Measurements from ENCODE around the gene DPH1.
"Not testable (repeated sequence)": the region's sequence is repeated elsewhere in the genome, so short reads cannot be mapped to it uniquely, and the experiment has no call there.

Gene DPH1

GRCh38 chr17:2008332-2009126 is 21.4 kb upstream of the DPH1 start:
- DNase-seq (ENCODE audit: low read depth) = no peak

DNA sequence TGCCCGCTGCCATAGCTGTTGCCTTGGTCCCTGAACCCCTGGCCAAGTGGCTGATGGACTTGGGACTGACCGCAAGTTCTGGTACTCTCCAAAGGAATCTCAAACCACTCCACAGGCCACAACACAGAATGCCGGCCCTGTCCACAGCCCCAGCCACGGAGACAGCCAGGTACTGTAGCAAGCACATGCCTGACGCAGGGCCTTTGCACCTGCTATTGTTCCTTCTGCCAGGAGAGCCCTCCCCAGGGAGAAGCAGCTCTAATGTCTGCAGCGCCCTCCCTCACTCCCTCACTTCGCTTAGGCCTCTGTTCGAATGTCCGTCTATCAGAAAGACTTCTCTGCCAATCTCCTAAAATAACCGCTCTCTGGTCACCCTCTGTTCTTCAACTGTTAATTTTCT is 20.2 kb upstream of the DPH1 start:
- no peak for DNase-seq (ENCODE audit: low read depth)

- no peak for DNase-seq (ENCODE audit: low read depth)
Measured at GRCh38 chr17:2011411-2012371, 18.3 kb upstream of the DPH1 start.

- no peak for DNase-seq (ENCODE audit: low read depth)
Measured at GRCh38 chr17:2012499-2012898, 17.5 kb upstream of the DPH1 start.

GRCh38 chr17:2013220-2013993 is 16.5 kb upstream of the DPH1 start:
- DNase-seq (ENCODE audit: low read depth) = not testable (repeated sequence)

- DNase-seq (ENCODE audit: low read depth) = no peak
Measured at GRCh38 chr17:2013994-2014317, 16.0 kb upstream of the DPH1 start.

- no peak for DNase-seq (ENCODE audit: low read depth)
Measured at GRCh38 chr17:2015314-2015713, 14.6 kb upstream of the DPH1 start.

DNA sequence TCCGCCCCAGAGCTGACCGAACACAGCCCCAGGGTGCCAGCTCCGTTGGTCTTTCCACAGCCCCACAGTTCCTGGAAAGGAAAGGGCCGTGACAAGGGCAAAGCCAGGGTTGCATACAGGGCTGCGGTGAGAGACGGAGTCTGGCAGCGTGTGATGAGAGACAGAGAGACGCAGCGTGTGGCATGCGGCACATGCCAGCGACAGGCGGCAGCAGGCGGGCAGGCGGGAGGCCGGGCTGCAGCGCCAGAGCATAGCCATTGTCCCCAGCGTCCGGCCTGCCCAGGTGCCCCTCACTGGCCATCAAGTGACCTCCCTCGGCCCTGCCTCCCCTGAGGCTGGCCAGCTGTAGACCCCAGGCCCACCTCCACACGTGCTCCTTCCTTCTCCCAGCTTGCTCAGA is 13.5 kb upstream of the DPH1 start:
- DNase-seq (ENCODE audit: low read depth) = no peak

GRCh38 chr17:2017274-2017941 is 12.5 kb upstream of the DPH1 start:
- DNase-seq (ENCODE audit: low read depth) = no peak

GRCh38 chr17:2018716-2019510 is 11.0 kb upstream of the DPH1 start:
- no peak for DNase-seq (ENCODE audit: low read depth)

- DNase-seq (ENCODE audit: low read depth) = no peak
Measured at GRCh38 chr17:2019723-2020122, 10.2 kb upstream of the DPH1 start.

GRCh38 chr17:2020721-2021120 is 9.2 kb upstream of the DPH1 start:
- DNase-seq (ENCODE audit: low read depth) = no peak

DNA sequence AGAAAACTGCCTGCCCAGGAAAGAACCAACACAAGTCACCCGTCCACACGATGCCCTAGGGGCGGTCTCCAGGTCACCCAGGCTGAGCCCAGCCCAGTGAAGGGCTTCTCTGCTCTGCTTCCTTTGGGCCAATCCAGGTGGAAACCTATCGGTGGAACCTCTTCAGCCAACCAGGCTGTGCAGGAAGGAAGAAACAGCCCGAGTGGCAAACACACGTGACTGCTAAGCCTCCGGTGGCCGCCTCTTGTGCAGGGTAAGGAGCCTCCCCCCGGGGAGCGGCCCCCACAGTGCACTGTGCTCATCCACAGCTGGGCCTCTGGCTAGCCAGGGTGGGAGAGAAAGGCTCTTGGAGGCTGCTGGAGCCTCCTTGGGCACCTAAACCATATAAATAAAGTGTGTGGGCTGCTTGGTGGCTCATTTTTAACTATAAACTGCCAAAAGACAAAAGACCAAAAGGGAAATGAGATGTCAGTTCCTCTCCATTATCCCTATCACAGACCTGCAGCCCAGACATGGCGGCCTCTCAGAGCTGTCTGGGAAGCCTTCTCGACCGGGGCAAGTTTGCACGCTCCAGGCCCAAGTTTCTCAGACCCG is 7.2 kb upstream of the DPH1 start:
- DNase-seq (ENCODE audit: low read depth) = no peak

- no peak for DNase-seq (ENCODE audit: low read depth)
Measured at GRCh38 chr17:2023256-2023655, 6.7 kb upstream of the DPH1 start.

- DNase-seq (ENCODE audit: low read depth) = no peak
Measured at GRCh38 chr17:2023692-2024571, 6.0 kb upstream of the DPH1 start.

GRCh38 chr17:2024572-2025219 is 5.3 kb upstream of the DPH1 start:
- DNase-seq (ENCODE audit: low read depth) = no peak

DNA sequence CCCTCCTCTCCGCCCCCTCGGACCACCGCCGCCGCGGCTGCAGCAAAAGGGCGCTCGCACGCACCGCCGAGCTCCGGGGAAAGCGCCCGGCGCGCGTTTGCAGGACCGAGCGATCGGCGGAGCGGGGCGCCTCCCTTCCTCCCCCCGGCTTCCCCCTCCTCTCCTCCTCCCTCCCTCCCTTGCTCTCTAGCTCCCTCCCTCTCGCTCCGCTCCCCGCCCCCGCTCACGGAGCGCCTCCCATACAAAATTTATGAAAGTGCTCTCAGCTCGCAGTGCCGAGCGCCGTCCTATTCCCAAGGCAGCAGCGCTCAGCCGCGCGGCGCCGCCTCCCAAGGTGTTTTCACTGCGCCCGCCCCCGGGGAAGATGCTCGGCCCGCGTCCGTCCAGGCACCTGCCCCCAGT is 4.7 kb upstream of the DPH1 start, which contains the start of gene RTN4RL1:
Gene RTN4RL1, minus strand, starts transcription at position 115 of the 402 bp plus-strand sequence. CDS start 469 bp downstream, outside the sequence.
- DNase-seq (ENCODE audit: low read depth) = no peak

- DNase-seq (ENCODE audit: low read depth) = no peak
Measured at GRCh38 chr17:2025622-2026309, 4.2 kb upstream of the DPH1 start.

Data from non-pigmented ciliary epithelial cell (primary cell).